Measurements from ENCODE around the gene ASIC1. TPM values are rescaled to one million over a fixed set of nuclear protein-coding genes. Genes with fewer than 3 reads are reported as not detected.

ASIC1 gene
- total RNA-seq, 2 experiments from 2014 or later, result 0.59 TPM; not detected in 1

- Histone ChIP-seq H4K20me1 (ENCODE audit: insufficient read depth, low read length) (no peaks in the 10 kb centered on the region), H3K36me3 (ENCODE audit: insufficient read depth, low read length) (no peaks in the 10 kb centered on the region), H3K4me1 (ENCODE audit: insufficient read depth, low read length, poor library complexity, severe bottlenecking) (peaks cover 13% of the 10 kb centered on the region), H3K27ac (ENCODE audit: low read depth, low read length, poor library complexity, severe bottlenecking) (no peak overlapping the region), H3K79me2 (ENCODE audit: insufficient read depth, low read depth, low read length) (no peaks in the 10 kb centered on the region), H3K9me3 (ENCODE audit: low read length) (no peaks in the 10 kb centered on the region), H3K9me2 (ENCODE audit: insufficient read depth, low read length) (no peaks in the 10 kb centered on the region), H3K4me2 (ENCODE audit: low read length) (no peak overlapping the region), H3K4me3 (ENCODE audit: low read depth, low read length, poor library complexity, severe bottlenecking) (no peak overlapping the region), H2AFZ (ENCODE audit: low read length) (no peak overlapping the region)
- POLR2A ChIA-PET, result interaction anchor here (1.0 kb wide), 1 partner anchor 27 kb away, joined by 3 read pairs; no protein-coding TSS in a partner anchor
- CTCF ChIA-PET (ENCODE audit: unreplicated experiment), result no interaction called here
- BruUV-seq (replicated peaks), result no TSS peak
- intact Hi-C loops (cut with micrococcal nuclease; ENCODE audit: unreplicated experiment), result no loop called here
- no peak for DNase-seq (ENCODE audit: low spot score)
- TF ChIP-seq CTCF (conservative IDR thresholded peaks at IDR 0.05; ENCODE audit: low read length) (no peak), EZH2phosphoT487 (IDR thresholded peaks at IDR 0.05; ENCODE audit: borderline replicate concordance, low read depth, low read length) (no peak)
These were observed 14.1 kb upstream of the ASIC1 start for GRCh38 chr12:50043308-50043707.

GRCh38 chr12:50043854-50044253 is 13.5 kb upstream of the ASIC1 start:
- H3K27ac ChIP-seq (ENCODE audit: low read depth, low read length, poor library complexity, severe bottlenecking), result no peak overlapping the region
- no peak for DNase-seq (ENCODE audit: low spot score)
- H3K9me3 ChIP-seq (ENCODE audit: low read length), result no peaks in the 10 kb centered on the region
- ChIA-PET POLR2A (no interaction called here), CTCF (ENCODE audit: unreplicated experiment) (interaction anchor here (0.5 kb wide), 1 partner anchor 60 kb away, joined by 4 read pairs; no protein-coding TSS in a partner anchor)
- TF ChIP-seq CTCF (conservative IDR thresholded peaks at IDR 0.05; ENCODE audit: low read length) (no peak), EZH2phosphoT487 (IDR thresholded peaks at IDR 0.05; ENCODE audit: borderline replicate concordance, low read depth, low read length) (no peak)
- no peaks in the 10 kb centered on the region for H3K9me2 ChIP-seq (ENCODE audit: insufficient read depth, low read length)
- H4K20me1 ChIP-seq (ENCODE audit: insufficient read depth, low read length), result no peaks in the 10 kb centered on the region
- no peak overlapping the region for H2AFZ ChIP-seq (ENCODE audit: low read length)
- no peaks in the 10 kb centered on the region for H3K79me2 ChIP-seq (ENCODE audit: insufficient read depth, low read depth, low read length)
- intact Hi-C loops (cut with micrococcal nuclease; ENCODE audit: unreplicated experiment), result no loop called here
- no peak overlapping the region for H3K4me2 ChIP-seq (ENCODE audit: low read length)
- no peak overlapping the region for H3K4me3 ChIP-seq (ENCODE audit: low read depth, low read length, poor library complexity, severe bottlenecking)
- BruUV-seq (replicated peaks), result no TSS peak
- H3K4me1 ChIP-seq (ENCODE audit: insufficient read depth, low read length, poor library complexity, severe bottlenecking), result peaks cover 13% of the 10 kb centered on the region
- H3K36me3 ChIP-seq (ENCODE audit: insufficient read depth, low read length), result no peaks in the 10 kb centered on the region

GRCh38 chr12:50047693-50048250 is 9.6 kb upstream of the ASIC1 start:
- ChIA-PET CTCF (ENCODE audit: unreplicated experiment) (interaction anchor here (0.5 to 0.6 kb wide), 2 partner anchors 17 to 27 kb away, joined by 3 to 4 read pairs; no protein-coding TSS in a partner anchor), POLR2A (interaction anchor here (0.9 kb wide), 1 partner anchor 22 kb away, joined by 3 read pairs; no protein-coding TSS in a partner anchor)
- DNase-seq (ENCODE audit: low spot score), result no peak
- no peak overlapping the region for H3K4me3 ChIP-seq (ENCODE audit: low read depth, low read length, poor library complexity, severe bottlenecking)
- peaks cover 13% of the 10 kb centered on the region for H3K4me1 ChIP-seq (ENCODE audit: insufficient read depth, low read length, poor library complexity, severe bottlenecking)
- H3K27ac ChIP-seq (ENCODE audit: low read depth, low read length, poor library complexity, severe bottlenecking), result no peak overlapping the region
- H2AFZ ChIP-seq (ENCODE audit: low read length), result no peak overlapping the region
- no peaks in the 10 kb centered on the region for H3K9me2 ChIP-seq (ENCODE audit: insufficient read depth, low read length)
- intact Hi-C loops (cut with micrococcal nuclease; ENCODE audit: unreplicated experiment), result no loop called here
- no peak for TF ChIP-seq EZH2phosphoT487 (IDR thresholded peaks at IDR 0.05; ENCODE audit: borderline replicate concordance, low read depth, low read length)
- no TSS peak for BruUV-seq (replicated peaks)
- no peaks in the 10 kb centered on the region for H3K36me3 ChIP-seq (ENCODE audit: insufficient read depth, low read length)
- H3K9me3 ChIP-seq (ENCODE audit: low read length), result no peaks in the 10 kb centered on the region
- H3K79me2 ChIP-seq (ENCODE audit: insufficient read depth, low read depth, low read length), result no peaks in the 10 kb centered on the region
- no peak overlapping the region; the same call in 1 of the 2 replicates for H3K4me2 ChIP-seq (ENCODE audit: low read length)
- no peaks in the 10 kb centered on the region for H4K20me1 ChIP-seq (ENCODE audit: insufficient read depth, low read length)

Measured in OCI-LY7 (cell line).